ES-I3 (cell line): Measurements from ENCODE around the gene MINDY4.

Experiments
- H3K36me3 ChIP-seq: 2 replicates; pipeline ENCODE4 v1.6.1; 2013; ENCODE audit warnings: mild to moderate bottlenecking, low read length, control low read depth, moderate library complexity; ENCODE audit not compliant: insufficient read depth
- H3K4me1 ChIP-seq: 2 replicates; pipeline ENCODE4 v1.6.1; 2013; ENCODE audit warnings: mild to moderate bottlenecking, control low read depth, low read length; ENCODE audit not compliant: insufficient read depth
- H3K9ac ChIP-seq: 2 replicates; pipeline ENCODE4 v1.6.1; 2013; ENCODE audit warnings: low read depth, mild to moderate bottlenecking, low read length, moderate library complexity
- H3K9me3 ChIP-seq: 2 replicates; pipeline ENCODE4 v1.6.1; 2013; ENCODE audit warnings: mild to moderate bottlenecking, low read length, moderate library complexity; ENCODE audit not compliant: control insufficient read depth, insufficient read depth

Gene MINDY4

DNA sequence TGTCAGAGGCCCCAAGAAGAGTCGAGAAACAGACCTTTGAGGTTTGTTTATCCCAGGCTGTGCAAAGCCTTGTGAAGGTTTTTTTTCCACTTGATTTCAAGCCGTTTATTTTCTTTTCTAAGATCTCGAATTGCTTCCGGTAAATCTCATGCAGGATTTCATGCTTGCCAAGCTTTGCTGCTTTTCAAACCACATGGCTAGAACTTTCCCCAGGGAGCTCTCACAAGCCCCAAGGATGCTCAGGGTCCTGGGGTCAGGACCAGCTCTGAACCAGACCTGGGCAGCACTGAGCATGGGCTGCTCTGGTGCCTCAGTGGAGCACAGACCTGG, 92.5 kb downstream of the MINDY4 start:
- H3K9me3 ChIP-seq: no peaks in the 10 kb centered on the region
- no peaks in the 10 kb centered on the region; the same call in 1 of the 2 replicates for H3K36me3 ChIP-seq
- H3K4me1 ChIP-seq: no peaks in the 10 kb centered on the region
- H3K9ac ChIP-seq: no peak overlapping the region

DNA sequence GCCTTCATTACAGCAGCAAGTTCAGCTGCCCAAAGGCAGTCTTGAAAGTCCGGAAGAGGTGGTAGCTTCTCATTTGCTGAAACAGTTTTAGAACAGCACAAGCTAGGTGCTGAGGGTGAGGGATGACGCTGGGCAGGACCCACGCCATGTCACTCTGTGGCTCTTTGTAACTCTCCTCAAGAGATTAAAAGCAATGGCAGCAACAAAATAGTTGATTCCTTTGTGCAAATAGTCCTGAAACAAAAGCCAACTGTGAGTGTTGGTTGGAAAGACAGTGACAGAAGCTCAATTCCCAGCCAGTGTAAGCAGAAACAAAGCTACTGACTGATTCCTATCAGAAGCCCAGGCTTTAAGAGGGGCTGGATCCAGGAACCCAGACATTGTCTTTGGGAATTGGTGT, 92.9 kb downstream of the MINDY4 start:
- no peaks in the 10 kb centered on the region; the same call in 1 of the 2 replicates for H3K36me3 ChIP-seq
- H3K9ac ChIP-seq: no peak overlapping the region
- no peaks in the 10 kb centered on the region for H3K4me1 ChIP-seq
- no peaks in the 10 kb centered on the region for H3K9me3 ChIP-seq

DNA sequence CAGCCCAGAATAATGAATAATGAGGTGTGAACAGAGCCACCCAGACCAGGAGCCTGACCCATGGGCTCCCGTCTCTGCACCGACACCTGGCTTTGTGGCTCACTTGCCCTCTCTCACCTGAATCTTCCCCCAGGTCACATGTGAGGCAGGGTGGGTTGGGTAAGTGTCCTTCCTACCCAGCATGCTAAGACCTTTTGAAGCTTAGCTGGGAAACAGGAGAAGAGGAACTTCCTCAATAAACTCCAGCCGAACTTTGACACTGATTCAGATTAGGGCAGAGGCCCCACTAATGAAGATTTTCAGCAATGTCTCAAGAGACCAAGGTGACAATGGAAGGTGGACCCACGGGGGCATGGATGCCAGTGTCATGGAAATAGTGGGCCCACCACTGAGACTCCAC, 93.9 kb downstream of the MINDY4 start:
- Histone ChIP-seq H3K9ac (no peak overlapping the region), H3K36me3 (no peaks in the 10 kb centered on the region; the same call in 1 of the 2 replicates), H3K9me3 (no peaks in the 10 kb centered on the region), H3K4me1 (no peaks in the 10 kb centered on the region)

DNA sequence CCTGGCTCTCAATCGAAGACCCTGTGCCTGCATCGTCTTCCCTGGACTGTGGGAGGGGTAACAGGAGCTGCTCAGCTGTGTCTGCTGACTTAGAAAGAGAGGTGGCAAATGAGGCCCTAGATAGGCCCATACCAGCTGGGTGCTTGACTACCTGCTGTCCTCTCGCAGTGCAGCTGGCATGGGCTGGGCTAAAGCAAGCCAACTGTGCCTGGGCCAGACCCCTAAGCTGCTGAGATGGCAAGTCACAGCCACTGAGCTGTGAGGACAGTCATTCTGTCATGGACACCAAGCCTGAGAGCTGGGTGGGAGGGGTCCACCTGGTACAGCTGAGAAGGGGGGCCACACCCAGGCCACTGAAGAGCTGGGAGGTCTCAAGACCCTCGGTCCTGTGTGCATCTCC, 94.6 kb downstream of the MINDY4 start:
- Histone ChIP-seq H3K4me1 (no peaks in the 10 kb centered on the region), H3K9me3 (no peaks in the 10 kb centered on the region), H3K9ac (no peak overlapping the region), H3K36me3 (no peaks in the 10 kb centered on the region; the same call in 1 of the 2 replicates)

DNA sequence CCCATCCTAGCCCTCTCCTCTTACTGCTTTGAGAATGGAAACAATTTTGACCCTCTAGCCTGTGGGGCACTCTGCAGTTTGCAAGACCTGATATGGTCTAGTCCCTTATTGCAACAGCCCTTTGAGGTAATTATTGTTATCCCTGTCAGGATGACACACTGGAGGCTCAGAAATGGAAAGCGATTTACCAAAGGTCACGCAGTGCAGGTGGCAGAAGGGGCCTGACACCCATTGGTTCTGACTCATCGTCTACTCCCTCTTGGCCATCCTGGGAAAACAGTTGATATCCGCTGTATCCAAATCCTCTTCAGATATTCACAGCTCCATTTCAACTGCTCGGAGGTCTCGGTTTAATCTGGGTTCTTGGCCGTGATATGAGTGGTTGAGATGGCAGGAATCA, 95.7 kb downstream of the MINDY4 start:
- Histone ChIP-seq H3K9ac (no peak overlapping the region), H3K4me1 (no peaks in the 10 kb centered on the region), H3K9me3 (no peaks in the 10 kb centered on the region), H3K36me3 (no peaks in the 10 kb centered on the region; the same call in 1 of the 2 replicates)

DNA sequence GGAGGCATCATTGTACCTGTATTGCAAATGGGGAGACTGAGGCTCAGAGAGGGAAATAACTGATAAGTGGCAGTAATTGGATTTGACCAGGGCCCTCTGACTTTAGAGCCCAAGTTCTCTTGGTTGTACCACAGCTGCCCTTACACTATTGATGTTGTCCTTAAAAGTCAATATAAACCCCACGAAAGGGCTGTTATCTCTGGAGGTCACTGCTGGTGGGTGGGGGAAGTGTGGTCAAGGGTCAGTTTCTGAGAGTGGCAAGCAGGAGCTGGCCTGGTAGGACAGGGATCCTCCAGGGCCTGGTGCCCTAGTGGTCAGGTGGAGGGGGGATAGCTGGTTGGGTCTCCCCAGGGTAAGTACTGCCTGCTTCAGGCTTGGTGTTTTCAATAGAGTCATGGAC, 96.3 kb downstream of the MINDY4 start:
- H3K4me1 ChIP-seq: no peaks in the 10 kb centered on the region

DNA sequence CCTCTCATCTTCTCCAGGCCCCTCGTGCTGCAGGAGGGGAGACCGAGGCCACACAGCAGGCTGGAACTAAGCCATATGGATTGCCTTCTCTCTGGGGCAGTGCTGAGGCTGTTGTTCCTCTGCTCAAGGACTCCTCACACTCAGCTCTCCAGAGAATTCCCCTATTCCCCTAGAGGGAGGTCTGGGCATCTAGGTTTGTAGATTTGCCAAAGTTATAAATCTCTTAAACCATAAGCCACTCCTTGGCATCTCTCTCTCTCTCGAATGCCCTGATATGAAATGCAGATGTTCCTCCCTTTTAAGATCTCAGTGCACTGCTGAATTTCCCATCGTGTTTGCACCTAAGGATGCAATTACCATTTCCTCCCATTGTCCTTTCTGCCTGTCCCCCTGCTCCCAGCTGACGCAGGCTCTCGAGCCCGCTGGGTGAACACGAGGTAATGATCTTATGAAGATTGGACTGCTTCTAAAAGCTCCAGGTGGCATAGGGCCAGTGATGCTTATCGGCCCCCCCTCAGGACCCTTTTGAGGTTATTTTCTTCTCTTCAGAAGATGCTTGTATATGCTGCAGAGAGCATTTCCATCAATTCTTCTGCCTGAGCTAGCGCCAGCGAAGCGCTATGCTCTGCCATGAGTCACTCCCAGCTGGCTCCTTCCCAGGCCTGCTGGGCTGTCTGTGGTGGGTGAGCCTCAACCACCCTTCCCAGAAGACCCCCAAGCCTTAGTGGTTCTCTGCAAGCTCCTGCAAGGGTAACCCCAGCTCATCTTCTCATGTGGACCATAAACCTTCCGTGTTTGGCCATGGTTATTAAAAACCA, 98.8 kb downstream of the MINDY4 start:
- no peaks in the 10 kb centered on the region for H3K4me1 ChIP-seq
- H3K36me3 ChIP-seq: no peaks in the 10 kb centered on the region
- no peak overlapping the region for H3K9ac ChIP-seq
- no peaks in the 10 kb centered on the region for H3K9me3 ChIP-seq

More for the DNA sequence above, 96.3 kb downstream of the MINDY4 start:
- Histone ChIP-seq H3K36me3 (no peaks in the 10 kb centered on the region; the same call in 1 of the 2 replicates), H3K9ac (no peak overlapping the region), H3K9me3 (no peaks in the 10 kb centered on the region)

DNA sequence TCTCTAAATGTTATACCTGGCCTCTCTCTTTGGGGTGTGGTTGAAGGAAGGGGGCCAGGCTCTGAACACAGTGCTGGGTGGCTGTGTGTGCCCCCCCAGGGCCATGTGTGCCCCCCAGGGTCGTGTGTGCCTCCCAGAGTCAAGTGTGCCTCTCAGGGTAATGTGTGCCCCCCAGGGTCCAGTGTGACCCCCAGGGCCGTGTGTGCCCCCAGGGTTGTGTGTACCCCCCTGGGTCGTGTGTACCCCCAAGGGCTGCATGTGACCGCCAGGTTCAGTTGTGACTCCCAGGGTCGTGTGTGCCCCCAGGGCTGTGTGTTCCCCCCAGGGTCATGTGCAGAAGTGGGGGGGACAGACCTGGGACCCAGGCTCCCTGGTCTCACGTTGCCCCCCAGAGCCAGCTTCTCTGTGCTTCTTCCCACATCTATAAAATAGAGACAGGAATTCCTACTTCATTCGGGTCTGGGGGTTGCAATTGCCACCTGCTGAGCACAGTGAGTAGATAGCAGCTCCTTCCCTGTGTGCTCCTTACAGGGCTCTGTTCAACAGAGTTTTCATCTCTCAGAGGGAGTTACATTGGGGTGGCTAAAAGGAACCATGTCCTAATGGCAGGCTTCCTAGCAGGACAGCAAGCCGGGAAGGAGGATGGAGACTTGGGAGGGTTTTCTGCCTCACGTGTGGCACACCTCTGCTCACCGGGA, 99.8 kb downstream of the MINDY4 start:
- H3K9ac ChIP-seq: no peak overlapping the region
- H3K36me3 ChIP-seq: no peaks in the 10 kb centered on the region
- no peaks in the 10 kb centered on the region for H3K9me3 ChIP-seq
- H3K4me1 ChIP-seq: no peaks in the 10 kb centered on the region

DNA sequence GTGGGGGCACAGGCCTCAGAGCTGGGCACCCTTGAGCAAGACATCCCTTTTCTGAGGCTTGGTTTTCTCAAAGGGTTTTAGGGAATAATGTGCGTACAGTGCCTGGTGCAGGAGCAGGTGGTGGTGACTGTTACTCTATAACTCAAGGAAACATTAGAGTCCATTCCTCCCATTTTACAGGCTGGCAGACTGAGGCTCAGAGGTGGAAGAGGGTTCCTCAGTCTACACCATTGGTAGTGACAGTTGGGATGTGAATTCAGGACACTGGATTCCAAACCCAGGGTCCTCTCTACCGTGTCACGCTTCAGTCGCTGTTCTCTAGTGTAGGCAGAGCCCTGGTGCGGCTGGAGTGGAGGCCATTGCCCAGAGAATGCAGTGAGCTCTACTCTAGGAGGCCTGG, 100.4 kb downstream of the MINDY4 start:
- H3K36me3 ChIP-seq: no peaks in the 10 kb centered on the region
- no peak overlapping the region for H3K9ac ChIP-seq
- H3K9me3 ChIP-seq: no peaks in the 10 kb centered on the region
- peaks cover 5% of the 10 kb centered on the region; the same call in 1 of the 2 replicates for H3K4me1 ChIP-seq

DNA sequence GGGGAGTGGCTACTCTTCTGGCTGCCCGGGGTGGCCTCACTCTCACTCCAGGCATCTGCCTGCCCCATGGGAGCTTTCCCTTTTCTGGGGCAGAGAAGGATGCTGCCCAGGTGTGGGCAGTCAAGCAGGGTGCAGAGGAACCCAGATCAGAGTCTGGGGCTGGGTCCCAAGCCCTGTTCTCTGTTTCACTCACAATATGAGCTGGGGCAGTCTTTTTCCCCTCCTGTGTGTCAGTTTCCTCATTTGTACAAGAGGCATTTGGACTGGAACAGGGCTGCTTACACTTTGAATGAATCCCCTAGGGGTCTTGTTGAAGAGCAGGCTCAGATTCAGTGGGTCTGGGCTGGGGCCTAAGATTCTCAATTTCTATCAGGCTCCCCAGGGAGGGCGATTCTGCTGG, 102.0 kb downstream of the MINDY4 start:
- Histone ChIP-seq H3K9ac (no peak overlapping the region), H3K4me1 (peaks cover 12% of the 10 kb centered on the region), H3K9me3 (no peaks in the 10 kb centered on the region), H3K36me3 (no peaks in the 10 kb centered on the region)

DNA sequence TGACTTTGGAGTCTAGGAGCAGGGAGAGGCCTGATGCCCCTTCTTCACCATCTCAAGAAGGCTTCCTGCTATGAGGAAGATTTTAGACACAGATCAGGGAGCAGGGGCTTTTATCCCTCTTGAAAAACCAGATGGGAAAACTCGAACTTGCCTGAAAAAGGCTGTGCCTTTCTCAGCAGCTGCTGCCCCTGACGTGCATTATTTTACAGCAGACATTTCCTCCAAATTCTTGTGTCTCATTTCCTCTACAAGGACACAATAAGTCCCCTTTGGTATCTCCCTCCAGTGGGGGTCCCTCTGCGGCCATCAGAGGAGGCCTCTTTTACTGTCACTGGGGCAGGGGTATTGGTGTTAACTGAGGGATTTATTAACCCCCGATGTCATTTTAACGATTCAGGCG, 102.4 kb downstream of the MINDY4 start:
- peaks cover 12% of the 10 kb centered on the region for H3K4me1 ChIP-seq
- H3K9me3 ChIP-seq: no peaks in the 10 kb centered on the region
- H3K36me3 ChIP-seq: no peaks in the 10 kb centered on the region
- no peak overlapping the region for H3K9ac ChIP-seq

DNA sequence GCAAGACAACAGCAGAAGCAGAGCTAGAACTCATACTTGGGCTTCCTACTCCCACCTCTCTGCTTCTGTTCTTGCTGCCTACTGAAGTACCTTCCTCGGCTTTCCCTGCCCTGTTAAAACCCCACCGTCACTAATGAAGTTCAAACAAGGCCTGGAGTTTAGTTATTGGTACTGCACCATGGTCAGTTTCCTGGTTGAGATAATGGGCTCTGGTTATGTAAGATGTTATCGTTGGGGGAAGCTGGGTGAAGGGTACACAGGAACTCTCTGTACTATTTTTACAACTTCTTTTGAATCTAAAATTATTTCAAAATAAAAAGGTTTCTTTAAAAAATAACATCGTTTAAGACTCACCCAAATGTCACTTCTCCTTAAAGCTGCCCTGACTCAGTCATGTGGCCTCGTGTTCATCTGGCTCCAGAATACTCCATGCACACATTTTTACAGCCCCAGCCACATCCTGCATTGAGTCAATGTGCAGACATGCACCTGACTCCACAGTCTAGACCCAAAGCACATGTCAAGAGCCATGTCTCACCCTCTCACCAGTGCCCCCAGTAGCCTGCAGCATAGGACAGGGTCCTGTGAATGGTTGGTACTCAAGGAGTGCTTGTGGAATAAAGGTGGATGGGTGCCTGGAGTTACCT, 103.6 kb downstream of the MINDY4 start:
- no peaks in the 10 kb centered on the region for H3K9me3 ChIP-seq
- H3K36me3 ChIP-seq: no peaks in the 10 kb centered on the region
- peaks cover 16% of the 10 kb centered on the region for H3K4me1 ChIP-seq
- no peak overlapping the region for H3K9ac ChIP-seq

DNA sequence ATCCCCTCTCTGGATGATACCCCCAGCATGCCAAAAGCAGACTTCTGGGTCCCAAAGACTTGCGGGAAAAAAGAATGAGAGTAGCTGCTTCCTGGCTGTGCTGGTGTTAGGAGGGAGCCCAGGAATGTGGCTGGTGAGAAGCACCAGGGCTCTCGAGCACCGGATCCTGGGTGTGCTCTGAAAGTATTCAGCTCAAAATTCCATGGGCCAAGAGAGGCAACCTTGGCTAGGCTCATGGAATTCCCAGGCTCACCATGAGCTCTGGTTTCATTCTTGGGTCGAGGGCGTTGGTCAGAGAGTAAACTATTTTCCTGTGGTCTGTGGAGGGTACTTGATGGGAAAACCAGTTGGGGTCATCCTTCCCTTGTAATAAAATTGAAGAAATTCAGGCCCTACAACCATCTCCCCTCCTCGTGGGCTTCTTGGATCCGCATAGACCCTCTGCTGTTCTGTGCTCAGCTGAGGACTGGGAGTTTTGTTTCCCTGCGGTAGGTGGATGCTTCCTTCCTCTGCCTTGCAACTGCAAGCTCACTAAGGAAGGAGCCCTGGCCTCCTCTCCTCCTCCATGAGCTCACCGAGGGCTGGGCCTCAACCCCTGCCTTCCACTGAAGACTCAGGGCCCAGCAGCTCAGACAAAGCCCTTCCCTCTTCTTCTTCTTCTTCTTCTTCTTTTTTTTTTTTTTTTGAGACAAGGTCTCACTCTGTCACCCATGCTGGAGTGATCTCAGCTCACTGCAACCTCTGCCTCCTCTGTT, 106.0 kb downstream of the MINDY4 start:
- no peaks in the 10 kb centered on the region for H3K9me3 ChIP-seq
- no peaks in the 10 kb centered on the region for H3K36me3 ChIP-seq
- H3K4me1 ChIP-seq: peaks cover 27% of the 10 kb centered on the region
- H3K9ac ChIP-seq: no peak overlapping the region

DNA sequence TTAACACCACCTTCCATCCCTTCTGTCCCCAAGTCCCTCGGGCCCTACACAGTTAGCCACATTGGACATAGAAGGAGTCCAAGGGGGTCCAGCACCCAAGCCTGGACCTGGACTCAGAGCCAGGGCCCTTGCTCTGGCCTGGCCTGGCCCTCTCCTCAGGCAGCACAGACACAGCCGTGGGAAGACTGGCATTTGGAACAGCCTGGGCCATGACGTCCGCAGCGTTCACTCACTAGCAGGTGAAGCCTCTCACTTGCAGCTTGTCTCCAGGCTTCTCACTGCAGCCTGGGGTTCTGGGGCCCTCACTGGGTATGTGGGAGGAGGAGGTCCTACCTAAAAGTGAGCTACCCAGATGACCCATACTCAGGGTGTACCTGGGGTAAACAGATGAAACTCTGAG, 106.8 kb downstream of the MINDY4 start:
- peaks cover 27% of the 10 kb centered on the region for H3K4me1 ChIP-seq
- H3K9ac ChIP-seq: no peak overlapping the region
- no peaks in the 10 kb centered on the region for H3K36me3 ChIP-seq
- H3K9me3 ChIP-seq: no peaks in the 10 kb centered on the region
